Colonic mucosa (tissue), 4 donors: Measurements from ENCODE around the gene SHISA2. TPM values are rescaled to one million over a fixed set of nuclear protein-coding genes. Genes with fewer than 3 reads are reported as not detected.
"Not testable (repeated sequence)": the region's sequence is repeated elsewhere in the genome, so short reads cannot be mapped to it uniquely, and the experiment has no call there.

Experiments
- DNase-seq: peaks from one replicate; pipeline ENCODE4 v3.0.0-alpha.2; 2020
- H3K27ac ChIP-seq: fragments of 200-600 bp; one replicate; pipeline ENCODE4 v1.8.0; 2021
- H3K27me3 ChIP-seq: fragments of 200-600 bp; one replicate; pipeline ENCODE4 v1.8.0; 2021
- H3K36me3 ChIP-seq: fragments of 200-600 bp; one replicate; pipeline ENCODE4 v1.8.0; 2021
- H3K4me1 ChIP-seq: fragments of 200-600 bp; one replicate; pipeline ENCODE4 v1.8.0; 2021; ENCODE audit warnings: mild to moderate bottlenecking
- H3K4me3 ChIP-seq: fragments of 200-600 bp; one replicate; pipeline ENCODE4 v1.8.0; 2021
- H3K9ac ChIP-seq, 2 donors: one replicate each; pipeline ENCODE4 v1.7.0; 2013; ENCODE audit warnings: control low read depth in 2 of 2, low read depth in 2 of 2, low read length in 2 of 2
- H3K9me3 ChIP-seq: fragments of 200-600 bp; one replicate; pipeline ENCODE4 v1.8.0; 2021
- CTCF ChIP-seq: fragments of 200-600 bp; IDR thresholded peaks from one replicate; pipeline ENCODE4 v1.8.0; 2022; ENCODE audit warnings: antibody characterized with exemption, mild to moderate bottlenecking
- intact Hi-C: fragments of 100-400 bp; cut with DNase I; formaldehyde crosslinking; loops from one replicate; pipeline ENCODE4 v1.14.1; 2022
- total RNA-seq, 2 donors: library from RNA; stranded (reverse); fragmentation: NEBNext Ultra II Directional in 1 of 2; extraction: Animal tissue kit (Norgen Biotek cat#: 25700) in 1 of 2; gene quantifications; one replicate each; pipeline ENCODE4 v1.2.1, GENCODE V29; 2021
- donor health status: healthy.
- donor health status: DM: no; HTN: no; CAD: no.
- donor health status: DM: no; HTN: no; CAD: no.

SHISA2 gene
- under 1 TPM; 0.20 to 0.24 TPM for total RNA-seq

- Histone ChIP-seq H3K4me1 (no peaks in the 10 kb centered on the region), H3K4me3 (peak within 1 kb of the TSS; percentile 34), H3K27me3 (peaks cover 34% of the 10 kb centered on the region), H3K27ac (no peak within 1 kb of the TSS), H3K9me3 (no peaks in the 10 kb centered on the region), H3K9ac (no peak within 1 kb of the TSS), H3K36me3 (no peaks in the 10 kb centered on the region)
- no peak for TF ChIP-seq CTCF
- DNase-seq: peak; percentile 18
- intact Hi-C loops: no loop called here
Measured at GRCh38 chr13:26051657-26052311, at the start of gene SHISA2. SHISA2 (minus strand) TSS chr13:26052016; CDS start chr13:26050975, 1,041 bp downstream.

GRCh38 chr13:26095846-26096610, 44.2 kb upstream of the SHISA2 start:
- intact Hi-C loops: no loop called here

GRCh38 chr13:26095338-26095737, 43.5 kb upstream of the SHISA2 start:
- H3K4me1 ChIP-seq: no peaks in the 10 kb centered on the region
- no peak for TF ChIP-seq CTCF
- H3K9ac ChIP-seq: no peak overlapping the region
- intact Hi-C loops: no loop called here
- H3K4me3 ChIP-seq: no peak overlapping the region
- H3K36me3 ChIP-seq: no peaks in the 10 kb centered on the region
- no peak for DNase-seq
- no peaks in the 10 kb centered on the region for H3K27me3 ChIP-seq
- no peak overlapping the region for H3K27ac ChIP-seq
- H3K9me3 ChIP-seq: no peaks in the 10 kb centered on the region

More at GRCh38 chr13:26095846-26096610, 44.2 kb upstream of the SHISA2 start:
- Histone ChIP-seq H3K9me3 (no peaks in the 10 kb centered on the region), H3K27me3 (no peaks in the 10 kb centered on the region), H3K9ac (no peak overlapping the region), H3K4me1 (no peaks in the 10 kb centered on the region), H3K4me3 (no peak overlapping the region), H3K27ac (no peak overlapping the region), H3K36me3 (no peaks in the 10 kb centered on the region)
- no peak for TF ChIP-seq CTCF
- DNase-seq: no peak

- H3K4me3 ChIP-seq, DNase-seq, H3K9ac ChIP-seq, H3K9me3 ChIP-seq, H3K36me3 ChIP-seq, H3K27me3 ChIP-seq, H3K4me1 ChIP-seq, H3K27ac ChIP-seq, intact Hi-C loops: not testable (repeated sequence)
Measured at GRCh38 chr13:26076821-26077220, 25.0 kb upstream of the SHISA2 start.

GRCh38 chr13:26075498-26075897, 23.7 kb upstream of the SHISA2 start:
- Histone ChIP-seq H3K36me3 (no peaks in the 10 kb centered on the region), H3K4me1 (no peaks in the 10 kb centered on the region), H3K27me3 (no peaks in the 10 kb centered on the region), H3K9ac (no peak overlapping the region), H3K27ac (no peak overlapping the region), H3K4me3 (no peak overlapping the region), H3K9me3 (no peaks in the 10 kb centered on the region)
- intact Hi-C loops: no loop called here
- TF ChIP-seq CTCF: no peak
- DNase-seq: no peak

- H3K4me3 ChIP-seq: no peak overlapping the region
Measured at GRCh38 chr13:26074706-26075105, 22.9 kb upstream of the SHISA2 start.

GRCh38 chr13:26072335-26072734, 20.5 kb upstream of the SHISA2 start:
- intact Hi-C loops, H3K27me3 ChIP-seq, H3K4me1 ChIP-seq, H3K27ac ChIP-seq, DNase-seq, H3K4me3 ChIP-seq, H3K36me3 ChIP-seq, H3K9me3 ChIP-seq, H3K9ac ChIP-seq: not testable (repeated sequence)

More at GRCh38 chr13:26074706-26075105, 22.9 kb upstream of the SHISA2 start:
- Histone ChIP-seq H3K9ac (no peak overlapping the region), H3K4me1 (no peaks in the 10 kb centered on the region), H3K27me3 (no peaks in the 10 kb centered on the region), H3K9me3 (no peaks in the 10 kb centered on the region), H3K27ac (no peak overlapping the region), H3K36me3 (no peaks in the 10 kb centered on the region)
- no peak for TF ChIP-seq CTCF
- no peak for DNase-seq
- intact Hi-C loops: no loop called here
